ENCODE results near the gene HAAO.

HAAO gene

GRCh38 chr2:42764096-42764495 lies 28.3 kb downstream of the HAAO start, which contains the start of gene OXER1:
TSS of gene OXER1 (minus strand) at chr2:42764135. CDS start at chr2:42764062, 73 bp downstream.
- TF ChIP-seq RAD21 (IDR thresholded peaks at IDR 0.05; ENCODE audit: low read depth) (no peak), EGR1 (IDR thresholded peaks at IDR 0.05) (no peak), MAX (IDR thresholded peaks at IDR 0.05) (no peak), NFIC (IDR thresholded peaks at IDR 0.05) (no peak), ZBTB7A (IDR thresholded peaks at IDR 0.05; ENCODE audit: low read depth) (no peak), YY1 (IDR thresholded peaks at IDR 0.05; ENCODE audit: low read depth) (no peak), EP300 (IDR thresholded peaks at IDR 0.05; ENCODE audit: borderline replicate concordance) (no peak), CEBPB (IDR thresholded peaks at IDR 0.05) (no peak), TCF12 (IDR thresholded peaks at IDR 0.05; ENCODE audit: low read depth) (no peak), FOXM1 (IDR thresholded peaks at IDR 0.05; ENCODE audit: borderline replicate concordance, low read depth) (no peak), CREB1 (IDR thresholded peaks at IDR 0.05; ENCODE audit: low read depth) (no peak), TEAD4 (IDR thresholded peaks at IDR 0.05) (no peak)

GRCh38 chr2:42762823-42763804 lies 29.3 kb downstream of the HAAO start:
- TF ChIP-seq USF1 (IDR thresholded peaks at IDR 0.05) (no peak), TAF1 (IDR thresholded peaks at IDR 0.05; ENCODE audit: low read depth) (no peak), REST (IDR thresholded peaks at IDR 0.05; ENCODE audit: low read depth) (no peak), TCF12 (IDR thresholded peaks at IDR 0.05; ENCODE audit: low read depth) (no peak), EP300 (IDR thresholded peaks at IDR 0.05; ENCODE audit: borderline replicate concordance) (no peak), MAX (IDR thresholded peaks at IDR 0.05) (no peak), CEBPB (IDR thresholded peaks at IDR 0.05) (no peak), FOXM1 (IDR thresholded peaks at IDR 0.05; ENCODE audit: borderline replicate concordance, low read depth) (no peak), TEAD4 (IDR thresholded peaks at IDR 0.05) (no peak), ZBTB7A (IDR thresholded peaks at IDR 0.05; ENCODE audit: low read depth) (no peak), NFIC (IDR thresholded peaks at IDR 0.05) (no peak), EGR1 (IDR thresholded peaks at IDR 0.05) (no peak), YY1 (IDR thresholded peaks at IDR 0.05; ENCODE audit: low read depth) (no peak), CREB1 (IDR thresholded peaks at IDR 0.05; ENCODE audit: low read depth) (no peak), RAD21 (IDR thresholded peaks at IDR 0.05; ENCODE audit: low read depth) (no peak)

GRCh38 chr2:42762155-42762554 lies 30.2 kb downstream of the HAAO start:
- no peak for TF ChIP-seq REST (IDR thresholded peaks at IDR 0.05; ENCODE audit: low read depth)
- TF ChIP-seq FOXM1 (IDR thresholded peaks at IDR 0.05; ENCODE audit: borderline replicate concordance, low read depth): no peak
- TF ChIP-seq MAX (IDR thresholded peaks at IDR 0.05): no peak
- TF ChIP-seq RAD21 (IDR thresholded peaks at IDR 0.05; ENCODE audit: low read depth): no peak
- TF ChIP-seq TCF12 (IDR thresholded peaks at IDR 0.05; ENCODE audit: low read depth): no peak
- no peak for TF ChIP-seq EGR1 (IDR thresholded peaks at IDR 0.05)
- no peak for TF ChIP-seq YY1 (IDR thresholded peaks at IDR 0.05; ENCODE audit: low read depth)
- no peak for TF ChIP-seq TEAD4 (IDR thresholded peaks at IDR 0.05)
- no peak for TF ChIP-seq EP300 (IDR thresholded peaks at IDR 0.05; ENCODE audit: borderline replicate concordance)

DNA sequence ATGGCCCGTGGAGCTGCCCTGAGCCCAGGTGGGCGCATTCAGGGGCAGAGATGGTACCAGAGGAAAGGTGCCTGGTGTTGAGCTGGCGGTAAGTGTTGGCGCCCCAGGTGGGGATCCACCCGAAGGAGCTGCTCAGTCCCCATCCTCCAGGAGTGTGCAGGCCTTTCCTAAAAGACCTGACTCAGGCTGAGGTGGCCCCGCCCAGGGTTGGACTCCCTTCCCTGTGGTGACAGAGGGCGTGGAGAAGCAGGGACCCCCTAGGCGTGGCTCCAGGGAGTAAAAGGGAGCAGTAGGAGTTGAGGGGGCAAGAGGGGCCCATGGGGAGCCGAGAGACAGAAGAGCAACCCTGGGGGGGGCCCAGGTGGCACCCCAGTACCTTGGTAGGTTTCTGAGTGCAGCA lies 30.8 kb downstream of the HAAO start:
- TF ChIP-seq MAX (IDR thresholded peaks at IDR 0.05) (no peak), TAF1 (IDR thresholded peaks at IDR 0.05; ENCODE audit: low read depth) (no peak), NFIC (IDR thresholded peaks at IDR 0.05) (no peak), RAD21 (IDR thresholded peaks at IDR 0.05; ENCODE audit: low read depth) (no peak), EP300 (IDR thresholded peaks at IDR 0.05; ENCODE audit: borderline replicate concordance) (no peak), ZBTB7A (IDR thresholded peaks at IDR 0.05; ENCODE audit: low read depth) (no peak), CEBPB (IDR thresholded peaks at IDR 0.05) (no peak), EGR1 (IDR thresholded peaks at IDR 0.05) (no peak), TEAD4 (IDR thresholded peaks at IDR 0.05) (no peak), TCF12 (IDR thresholded peaks at IDR 0.05; ENCODE audit: low read depth) (no peak), FOXM1 (IDR thresholded peaks at IDR 0.05; ENCODE audit: borderline replicate concordance, low read depth) (no peak), USF1 (IDR thresholded peaks at IDR 0.05) (no peak), YY1 (IDR thresholded peaks at IDR 0.05; ENCODE audit: low read depth) (no peak), CREB1 (IDR thresholded peaks at IDR 0.05; ENCODE audit: low read depth) (no peak), REST (IDR thresholded peaks at IDR 0.05; ENCODE audit: low read depth) (no peak)
